DMS114 treated with DMSO at 0.1 percent for 48 hours (cell line): ENCODE results near the gene RANBP9.

Source experiments
- DNase-seq: peaks from one replicate; lab custom pipeline; 2025; ENCODE audit not compliant: unreplicated experiment; lab: John Stamatoyannopoulos, UW

The RANBP9 gene

GRCh38 chr6:13572240-13572639, 139.4 kb downstream of the RANBP9 start:
- no peak for DNase-seq
